PC-3 (cell line): ENCODE results near the gene TTC19. TPM values are rescaled to one million over a fixed set of nuclear protein-coding genes. Genes with fewer than 3 reads are reported as not detected.

Experiments used
- ATAC-seq: fragments of 200-7000 bp; cut with Tn5 transposase; 2 replicates; pipeline ENCODE4 v1.9.1; 2020; ENCODE audit warnings: mild to moderate bottlenecking, moderate library complexity
- BruUV-seq: library from RNA; stranded (reverse); fragments of 400-500 nt; replicated peaks from 2 replicates; lab custom pipeline; 2021; lab: Mats Ljungman, UMichigan
- CTCF ChIA-PET: fragments of 300-600 bp; sonication (Branson Sonifier 250); formaldehyde crosslinking; loops from one replicate; lab custom pipeline; 2022; ENCODE audit warnings: antibody characterized with exemption; lab: Charles Lee
- POLR2A ChIA-PET: fragments of 300-600 bp; sonication (Branson Sonifier 250); formaldehyde crosslinking; loops from one replicate; lab custom pipeline; 2022; ENCODE audit warnings: antibody characterized with exemption; ENCODE audit not compliant: unreplicated experiment; lab: Charles Lee
- DNase-seq: peaks from one replicate; pipeline ENCODE4 v3.0.0-alpha.2; 2015
- H2AFZ ChIP-seq: fragments of 300-600 bp; sonication (generic); 2 replicates; pipeline ENCODE4 v1.6.0; 2016; ENCODE audit warnings: antibody characterized with exemption, low read length
- H3F3A ChIP-seq: fragments of 300-600 bp; sonication (generic); one replicate; pipeline ENCODE4 v1.6.0; 2017; ENCODE audit warnings: antibody characterized with exemption, low read length, control low read depth, mild to moderate bottlenecking; ENCODE audit not compliant: unreplicated experiment
- H3K27ac ChIP-seq: fragments of 300-600 bp; sonication (generic); 2 replicates; pipeline ENCODE4 v1.5.1; 2016; ENCODE audit warnings: mild to moderate bottlenecking, low read length
- H3K27me3 ChIP-seq: fragments of 300-600 bp; sonication (generic); 2 replicates; pipeline ENCODE4 v1.6.1; 2016; ENCODE audit warnings: low read length, mixed read lengths
- H3K36me3 ChIP-seq: fragments of 300-600 bp; sonication (generic); 2 replicates; pipeline ENCODE4 v1.6.1; 2016; ENCODE audit warnings: low read depth, mixed run types, low read length, mixed read lengths
- H3K4me1 ChIP-seq: fragments of 300-600 bp; sonication (generic); 2 replicates; pipeline ENCODE4 v1.5.1; 2016; ENCODE audit warnings: low read length; ENCODE audit not compliant: insufficient read depth
- H3K4me2 ChIP-seq: fragments of 300-600 bp; sonication (generic); 2 replicates; pipeline ENCODE4 v1.6.0; 2016; ENCODE audit warnings: low read length
- H3K4me3 ChIP-seq: fragments of 300-600 bp; sonication (generic); 2 replicates; pipeline ENCODE4 v1.5.1; 2016; ENCODE audit warnings: mild to moderate bottlenecking, low read length, mixed read lengths
- H3K79me2 ChIP-seq: fragments of 300-600 bp; sonication (generic); 2 replicates; pipeline ENCODE4 v1.6.1; 2017; ENCODE audit warnings: low read length, mixed read lengths
- H3K9ac ChIP-seq: fragments of 300-600 bp; sonication (generic); 2 replicates; pipeline ENCODE4 v1.6.0; 2016; ENCODE audit warnings: mild to moderate bottlenecking, low read length
- H3K9me2 ChIP-seq: fragments of 300-600 bp; sonication (generic); replicated peaks from 2 replicates; pipeline ENCODE4 v1.6.1; 2016; ENCODE audit warnings: mixed run types, low read length, mixed read lengths
- H3K9me3 ChIP-seq: fragments of 300-600 bp; sonication (generic); 2 replicates; pipeline ENCODE4 v1.6.1; 2016; ENCODE audit warnings: low read length, mixed read lengths
- H4K20me1 ChIP-seq: fragments of 300-600 bp; sonication (generic); 2 replicates; pipeline ENCODE4 v1.6.1; 2016; ENCODE audit warnings: low read length, mixed read lengths
- EZH2 ChIP-seq: fragments of 300-600 bp; sonication (generic); IDR thresholded peaks from one replicate; pipeline ENCODE4 v1.6.1; 2017; ENCODE audit warnings: antibody characterized with exemption, mild to moderate bottlenecking, low read length; ENCODE audit not compliant: unreplicated experiment
- EZH2phosphoT487 ChIP-seq: fragments of 300-600 bp; sonication (generic); IDR thresholded peaks from 2 replicates; pipeline ENCODE4 v1.6.1; 2018; ENCODE audit warnings: mild to moderate bottlenecking, antibody characterized with exemption, low read length, borderline replicate concordance
- intact Hi-C: fragments of 100-400 bp; cut with micrococcal nuclease; formaldehyde crosslinking; loops from 2 replicates; pipeline ENCODE4 v1.9.0; 2023
- total RNA-seq: library from RNA; depleted of rRNA; stranded (reverse); fragments of >200 nt; gene quantifications from 2 replicates; pipeline ENCODE4 v1.2.3, GENCODE V29; 2014
- TF ChIP-seq, protein P1 (sequence below): fragments of 300-600 bp; sonication (generic); conservative IDR thresholded peaks from 2 replicates; pipeline ENCODE4 v1.5.1; 2017; ENCODE audit warnings: antibody characterized with exemption, low read depth, mild to moderate bottlenecking, low read length

TTC19 gene
- total RNA-seq, 1 experiment from 2014 or later: 187 TPM

DNA sequence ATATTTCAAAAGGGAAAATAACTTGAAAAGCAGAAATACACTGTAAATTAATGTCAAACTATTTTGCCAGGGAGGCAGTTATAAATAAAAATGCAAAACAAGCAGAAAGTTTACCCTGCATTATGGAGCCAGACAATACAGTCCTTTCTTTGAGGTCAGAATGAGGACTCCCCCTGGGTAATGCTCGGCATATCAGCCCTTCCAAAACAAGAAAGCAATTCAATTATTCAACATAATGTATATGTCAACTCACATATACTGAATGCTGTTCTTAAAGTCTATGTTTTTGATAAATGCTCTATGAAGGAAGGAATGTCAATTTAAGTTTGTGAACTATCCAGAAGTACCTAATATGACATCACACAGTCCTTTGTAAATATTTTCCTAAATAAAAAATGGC is 72.4 kb downstream of the TTC19 start:
- Histone ChIP-seq H3K4me3 (no peak overlapping the region), H3K9me3 (no peaks in the 10 kb centered on the region), H3K79me2 (no peaks in the 10 kb centered on the region), H4K20me1 (no peaks in the 10 kb centered on the region), H3K9me2 (no peaks in the 10 kb centered on the region), H3F3A (no peaks in the 10 kb centered on the region), H3K4me2 (no peak overlapping the region), H3K9ac (no peak overlapping the region), H3K4me1 (no peaks in the 10 kb centered on the region), H3K27me3 (no peaks in the 10 kb centered on the region), H3K27ac (no peak overlapping the region), H2AFZ (no peak overlapping the region), H3K36me3 (peaks cover 49% of the 10 kb centered on the region)
- no peak for DNase-seq
- intact Hi-C loops: no loop called here
- ChIA-PET POLR2A (no interaction called here), CTCF (no interaction called here)
- ATAC-seq: no peak
- TF ChIP-seq EZH2 (no peak), EZH2phosphoT487 (no peak)
- TF ChIP-seq, protein P1, sequence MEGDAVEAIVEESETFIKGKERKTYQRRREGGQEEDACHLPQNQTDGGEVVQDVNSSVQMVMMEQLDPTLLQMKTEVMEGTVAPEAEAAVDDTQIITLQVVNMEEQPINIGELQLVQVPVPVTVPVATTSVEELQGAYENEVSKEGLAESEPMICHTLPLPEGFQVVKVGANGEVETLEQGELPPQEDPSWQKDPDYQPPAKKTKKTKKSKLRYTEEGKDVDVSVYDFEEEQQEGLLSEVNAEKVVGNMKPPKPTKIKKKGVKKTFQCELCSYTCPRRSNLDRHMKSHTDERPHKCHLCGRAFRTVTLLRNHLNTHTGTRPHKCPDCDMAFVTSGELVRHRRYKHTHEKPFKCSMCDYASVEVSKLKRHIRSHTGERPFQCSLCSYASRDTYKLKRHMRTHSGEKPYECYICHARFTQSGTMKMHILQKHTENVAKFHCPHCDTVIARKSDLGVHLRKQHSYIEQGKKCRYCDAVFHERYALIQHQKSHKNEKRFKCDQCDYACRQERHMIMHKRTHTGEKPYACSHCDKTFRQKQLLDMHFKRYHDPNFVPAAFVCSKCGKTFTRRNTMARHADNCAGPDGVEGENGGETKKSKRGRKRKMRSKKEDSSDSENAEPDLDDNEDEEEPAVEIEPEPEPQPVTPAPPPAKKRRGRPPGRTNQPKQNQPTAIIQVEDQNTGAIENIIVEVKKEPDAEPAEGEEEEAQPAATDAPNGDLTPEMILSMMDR: no peak
- no TSS peak for BruUV-seq

DNA sequence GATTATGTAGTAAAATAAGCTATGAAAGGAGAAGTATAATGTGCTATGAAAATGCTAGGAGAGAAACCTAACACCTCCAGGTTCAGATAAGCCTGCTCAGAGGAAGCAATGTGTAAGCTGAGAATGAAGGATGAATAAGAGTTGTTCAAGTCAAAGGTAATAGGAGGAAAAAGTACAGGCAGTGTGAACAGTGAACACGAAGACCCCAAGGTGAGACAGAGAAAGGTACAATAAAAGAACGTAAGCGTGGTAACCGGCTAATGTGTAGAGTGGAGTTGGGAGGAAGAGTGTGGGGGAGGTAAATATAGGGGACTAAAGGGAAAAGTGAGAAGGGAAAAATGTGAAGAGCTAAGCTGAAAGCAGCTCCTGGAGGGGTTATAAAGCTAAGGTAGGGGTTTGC is 74.2 kb downstream of the TTC19 start:
- Histone ChIP-seq H3K9ac (no peak overlapping the region), H3K9me2 (no peaks in the 10 kb centered on the region), H3K4me1 (no peaks in the 10 kb centered on the region), H4K20me1 (no peaks in the 10 kb centered on the region), H3K4me2 (no peak overlapping the region), H3K4me3 (no peak overlapping the region), H3K27ac (no peak overlapping the region), H3K9me3 (no peaks in the 10 kb centered on the region), H3F3A (no peaks in the 10 kb centered on the region), H3K27me3 (no peaks in the 10 kb centered on the region), H3K79me2 (no peaks in the 10 kb centered on the region), H3K36me3 (peaks cover 47% of the 10 kb centered on the region), H2AFZ (no peak overlapping the region)
- ChIA-PET POLR2A (no interaction called here), CTCF (no interaction called here)
- DNase-seq: no peak
- TF ChIP-seq, protein P1: no peak
- TF ChIP-seq EZH2phosphoT487 (no peak), EZH2 (no peak)
- intact Hi-C loops: no loop called here
- no TSS peak for BruUV-seq
- ATAC-seq: no peak

DNA sequence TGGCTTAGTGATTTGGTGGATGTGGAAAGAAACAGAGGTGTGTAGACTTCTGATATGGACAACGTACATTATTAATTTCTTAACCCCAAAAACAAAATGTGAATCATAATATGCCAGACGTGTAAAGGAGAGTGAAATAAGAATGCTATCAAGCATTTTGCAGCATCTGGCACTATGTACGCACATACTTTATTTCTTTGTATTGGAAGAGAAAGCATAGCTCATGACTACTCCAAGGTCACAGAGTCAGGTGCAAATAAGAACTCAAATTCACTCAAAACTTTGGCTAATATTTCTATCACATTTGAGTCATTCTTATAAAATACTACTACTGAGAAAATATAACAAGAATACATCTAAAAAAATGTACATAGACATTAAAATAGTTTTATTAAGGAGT is 74.8 kb downstream of the TTC19 start:
- H3K4me1 ChIP-seq: no peaks in the 10 kb centered on the region
- BruUV-seq: no TSS peak
- H3K9me2 ChIP-seq: no peaks in the 10 kb centered on the region
- H3K36me3 ChIP-seq: peaks cover 45% of the 10 kb centered on the region
- no peak overlapping the region for H3K4me2 ChIP-seq
- TF ChIP-seq EZH2phosphoT487: no peak
- TF ChIP-seq, protein P1: no peak
- no peak for TF ChIP-seq EZH2
- no peak for DNase-seq
- no peaks in the 10 kb centered on the region for H3F3A ChIP-seq
- ATAC-seq: no peak
- CTCF ChIA-PET: no interaction called here
- no peak overlapping the region for H3K4me3 ChIP-seq
- H3K79me2 ChIP-seq: no peaks in the 10 kb centered on the region
- no peaks in the 10 kb centered on the region for H3K27me3 ChIP-seq
- POLR2A ChIA-PET: no interaction called here
- no peak overlapping the region for H2AFZ ChIP-seq
- no peaks in the 10 kb centered on the region for H4K20me1 ChIP-seq
- no peak overlapping the region for H3K9ac ChIP-seq
- no peaks in the 10 kb centered on the region for H3K9me3 ChIP-seq
- H3K27ac ChIP-seq: no peak overlapping the region
- intact Hi-C loops: no loop called here
